H1 (cell line): ENCODE data around the gene CD63. TPM values are rescaled to one million over a fixed set of nuclear protein-coding genes. Genes with fewer than 3 reads are reported as not detected.

Experiments
- polyA plus RNA-seq, 7 experiments: library from polyadenylated mRNA; depleted of rRNA in 3 of 7; stranded (reverse) in 5 of 7; unstranded in 2 of 7; fragments of >200 nt in 5 of 7; fragments of 200-250 nt in 2 of 7; gene quantifications; 1 replicate in 5 of 7; 2 replicates in 1 of 7; 4 replicates in 1 of 7; pipeline versions ENCODE4 v1.2.1 to v1.2.3, GENCODE V29; 2011 to 2013; ENCODE audit warnings: missing spikeins in 2 of 7, mixed read lengths in 2 of 7
- total RNA-seq: library from RNA; stranded (reverse); fragmentation: NEBNext Ultra II Directional; extraction: Animal tissue kit (Norgen Biotek cat#: 25700); gene quantifications from 2 replicates; pipeline ENCODE4 v1.2.1, GENCODE V29; 2021
- TF ChIP-seq, protein P1 (sequence below): IDR thresholded peaks from 2 replicates; pipeline ENCODE4 v1.6.1; 2011; ENCODE audit warnings: low read depth, mild to moderate bottlenecking, low read length; ENCODE audit not compliant: insufficient read depth

The CD63 gene
- total and polyA plus RNA-seq, 2 of the 8 experiments (the other 6 are each of a cell fraction or from before 2014, with no cell fraction given) = 440 to 526 TPM

DNA sequence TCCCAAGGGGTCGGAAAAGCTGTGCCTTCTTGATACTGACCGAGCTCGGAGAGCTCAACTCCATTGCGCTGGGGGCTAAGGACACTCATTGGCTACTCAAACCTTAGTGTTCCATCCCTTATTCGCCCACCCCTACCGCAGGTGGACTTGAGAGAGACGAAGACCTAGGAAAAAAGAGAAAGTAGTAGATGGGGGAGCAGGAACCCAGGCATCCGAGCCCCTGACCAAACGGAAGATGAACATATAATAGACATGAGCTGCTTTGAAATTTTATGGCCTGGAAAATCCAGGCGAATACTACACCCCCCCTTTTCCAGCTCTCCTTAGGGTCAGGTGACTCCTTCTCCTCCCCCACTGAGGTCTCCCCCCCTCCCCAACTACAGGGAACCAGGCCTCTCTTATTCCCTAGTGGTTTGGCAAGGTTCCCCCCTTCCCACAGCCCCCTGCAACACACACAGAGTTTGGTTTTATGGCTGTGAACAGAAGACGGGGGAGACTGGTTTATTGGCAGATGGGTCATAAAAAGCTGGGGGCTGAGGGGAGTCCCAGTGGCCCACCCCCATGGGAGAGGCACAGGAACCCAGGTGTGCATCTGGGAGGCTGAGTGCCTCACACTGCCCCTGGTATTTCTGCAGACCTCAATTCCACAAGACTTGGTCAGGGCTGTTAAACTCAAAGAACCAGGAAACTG lies 15.7 kb upstream of the CD63 start (continued):
- TF ChIP-seq, protein P1, sequence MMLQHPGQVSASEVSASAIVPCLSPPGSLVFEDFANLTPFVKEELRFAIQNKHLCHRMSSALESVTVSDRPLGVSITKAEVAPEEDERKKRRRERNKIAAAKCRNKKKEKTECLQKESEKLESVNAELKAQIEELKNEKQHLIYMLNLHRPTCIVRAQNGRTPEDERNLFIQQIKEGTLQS = no peak
